Duodenal mucosa (tissue), 2 donors: Measurements from ENCODE around the gene GPR101.

ENCODE experiments used
- H3K27ac ChIP-seq: one replicate; pipeline ENCODE4 v1.7.0; 2013; ENCODE audit warnings: low read depth, low read length
- H3K27me3 ChIP-seq, 2 donors: one replicate each; pipeline ENCODE4 v1.7.0; 2013; ENCODE audit warnings: low read length in 2 of 2, control low read depth in 1 of 2; ENCODE audit not compliant: insufficient read depth in 2 of 2, control insufficient read depth in 1 of 2
- H3K36me3 ChIP-seq, 2 donors: one replicate each; pipeline ENCODE4 v1.7.0; 2013; ENCODE audit warnings: low read length in 2 of 2, control low read depth in 1 of 2; ENCODE audit not compliant: insufficient read depth in 2 of 2, control insufficient read depth in 1 of 2
- H3K4me1 ChIP-seq, 2 donors: one replicate each; pipeline ENCODE4 v1.7.0; 2013; ENCODE audit warnings: low read length in 2 of 2, control low read depth in 1 of 2; ENCODE audit not compliant: insufficient read depth in 2 of 2, control insufficient read depth in 1 of 2
- H3K4me3 ChIP-seq, 2 donors: one replicate each; pipeline ENCODE4 v1.7.0; 2013; ENCODE audit warnings: low read length in 2 of 2, low read depth in 1 of 2
- H3K9ac ChIP-seq, 2 donors: one replicate each; pipeline ENCODE4 v1.7.0; 2013; ENCODE audit warnings: low read length in 2 of 2, low read depth in 1 of 2
- H3K9me3 ChIP-seq, 2 donors: one replicate each; pipeline ENCODE4 v1.7.0; 2013; ENCODE audit warnings: low read length in 2 of 2, control low read depth in 1 of 2; ENCODE audit not compliant: control insufficient read depth in 1 of 2

The GPR101 gene

DNA sequence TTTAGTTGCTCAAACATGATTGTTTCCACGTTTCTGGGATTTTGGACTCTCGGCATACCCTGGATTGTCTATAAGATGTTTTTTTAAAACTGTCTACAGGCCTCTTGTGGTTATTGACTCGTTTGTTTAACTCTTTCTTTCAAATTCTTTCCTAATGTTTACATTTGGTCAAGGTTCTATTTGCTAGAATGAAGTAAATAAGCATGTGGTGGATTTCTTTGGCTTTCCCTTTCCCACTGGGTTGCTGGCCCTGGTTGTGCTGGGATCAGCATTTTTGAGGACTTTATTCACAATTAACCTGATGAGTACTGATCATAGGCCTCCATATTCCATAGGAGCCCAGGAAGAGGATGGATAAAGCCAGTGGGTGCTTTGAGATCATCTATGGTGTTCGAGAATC, 11.1 kb upstream of the GPR101 start:
- H3K4me3 ChIP-seq = no peak overlapping the region

GRCh38 chrX:137043736-137044135, 9.9 kb upstream of the GPR101 start:
- no peaks in the 10 kb centered on the region for H3K36me3 ChIP-seq
- no peaks in the 10 kb centered on the region for H3K4me1 ChIP-seq
- H3K27ac ChIP-seq = no peak overlapping the region
- no peaks in the 10 kb centered on the region for H3K9me3 ChIP-seq
- H3K4me3 ChIP-seq = no peak overlapping the region
- no peaks in the 10 kb centered on the region for H3K27me3 ChIP-seq
- no peak overlapping the region for H3K9ac ChIP-seq

More for the DNA sequence above, 11.1 kb upstream of the GPR101 start:
- no peaks in the 10 kb centered on the region for H3K4me1 ChIP-seq
- H3K27ac ChIP-seq = no peak overlapping the region
- H3K36me3 ChIP-seq = no peaks in the 10 kb centered on the region
- H3K27me3 ChIP-seq = no peaks in the 10 kb centered on the region
- no peak overlapping the region for H3K9ac ChIP-seq
- no peaks in the 10 kb centered on the region for H3K9me3 ChIP-seq

GRCh38 chrX:137041329-137041728, 7.5 kb upstream of the GPR101 start:
- no peaks in the 10 kb centered on the region for H3K27me3 ChIP-seq
- no peak overlapping the region for H3K27ac ChIP-seq

DNA sequence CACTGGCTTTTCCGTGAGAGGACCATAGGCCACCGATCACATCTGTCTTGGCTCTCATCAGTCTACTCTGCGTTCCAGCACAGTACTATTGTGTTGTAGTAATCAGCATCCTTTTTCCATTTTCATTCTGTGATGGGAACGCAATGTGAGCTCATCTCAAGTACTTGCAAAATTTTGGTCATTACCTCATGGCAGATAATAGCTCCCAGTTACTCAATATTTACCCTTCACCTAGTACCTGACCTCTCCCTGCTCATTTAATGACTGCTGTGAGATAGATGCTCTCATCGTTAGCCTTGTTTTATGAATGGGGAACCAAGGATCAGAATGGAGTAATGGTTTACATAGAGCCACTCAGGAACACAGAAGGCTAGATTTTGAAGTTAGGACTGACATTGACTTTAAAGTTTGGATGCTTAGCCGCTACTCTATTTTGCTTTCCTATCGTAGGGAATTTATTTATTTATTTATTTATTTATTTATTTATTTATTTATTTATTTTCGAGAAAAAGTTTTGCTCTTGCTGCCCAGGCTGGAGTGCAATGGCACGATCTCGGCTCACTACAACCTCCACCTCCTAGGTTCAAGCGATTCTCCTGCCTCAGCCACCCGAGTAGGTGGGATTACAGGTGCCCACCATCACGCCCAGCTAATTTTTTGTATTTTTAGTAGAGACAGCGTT, 6.5 kb upstream of the GPR101 start:
- no peaks in the 10 kb centered on the region for H3K9me3 ChIP-seq
- no peak overlapping the region for H3K4me3 ChIP-seq
- H3K27me3 ChIP-seq = no peaks in the 10 kb centered on the region
- no peaks in the 10 kb centered on the region for H3K4me1 ChIP-seq
- no peak overlapping the region for H3K27ac ChIP-seq
- H3K36me3 ChIP-seq = no peaks in the 10 kb centered on the region
- no peak overlapping the region for H3K9ac ChIP-seq

More at GRCh38 chrX:137041329-137041728, 7.5 kb upstream of the GPR101 start:
- H3K36me3 ChIP-seq = no peaks in the 10 kb centered on the region
- H3K4me3 ChIP-seq = no peak overlapping the region
- no peak overlapping the region for H3K9ac ChIP-seq
- no peaks in the 10 kb centered on the region for H3K9me3 ChIP-seq
- H3K4me1 ChIP-seq = no peaks in the 10 kb centered on the region

DNA sequence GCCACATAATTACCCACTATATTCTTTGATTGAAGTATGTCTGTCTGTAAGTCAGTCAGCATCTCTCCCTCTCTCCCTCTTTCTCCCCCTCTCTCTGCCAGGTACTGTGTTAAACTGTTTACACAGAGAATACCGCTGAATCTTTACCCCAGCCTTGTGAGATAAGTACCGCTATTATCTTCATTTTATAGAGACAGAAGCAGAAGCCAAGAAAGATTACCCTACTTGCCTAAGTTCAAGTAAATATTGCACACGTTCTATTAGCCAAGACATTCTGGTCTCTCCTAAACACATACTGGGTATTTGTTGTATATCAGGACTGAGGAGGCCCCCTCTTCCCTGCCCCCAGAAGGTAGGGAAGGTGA, 695 bp upstream of the GPR101 start:
- no peaks in the 10 kb centered on the region for H3K36me3 ChIP-seq
- no peak overlapping the region for H3K9ac ChIP-seq
- H3K27ac ChIP-seq = no peak overlapping the region
- H3K4me3 ChIP-seq = no peak overlapping the region
- H3K27me3 ChIP-seq = peaks cover 27 to 34% of the 10 kb centered on the region in 2 donors
- H3K4me1 ChIP-seq = peaks cover 5 to 11% of the 10 kb centered on the region in 2 donors
- no peaks in the 10 kb centered on the region for H3K9me3 ChIP-seq

DNA sequence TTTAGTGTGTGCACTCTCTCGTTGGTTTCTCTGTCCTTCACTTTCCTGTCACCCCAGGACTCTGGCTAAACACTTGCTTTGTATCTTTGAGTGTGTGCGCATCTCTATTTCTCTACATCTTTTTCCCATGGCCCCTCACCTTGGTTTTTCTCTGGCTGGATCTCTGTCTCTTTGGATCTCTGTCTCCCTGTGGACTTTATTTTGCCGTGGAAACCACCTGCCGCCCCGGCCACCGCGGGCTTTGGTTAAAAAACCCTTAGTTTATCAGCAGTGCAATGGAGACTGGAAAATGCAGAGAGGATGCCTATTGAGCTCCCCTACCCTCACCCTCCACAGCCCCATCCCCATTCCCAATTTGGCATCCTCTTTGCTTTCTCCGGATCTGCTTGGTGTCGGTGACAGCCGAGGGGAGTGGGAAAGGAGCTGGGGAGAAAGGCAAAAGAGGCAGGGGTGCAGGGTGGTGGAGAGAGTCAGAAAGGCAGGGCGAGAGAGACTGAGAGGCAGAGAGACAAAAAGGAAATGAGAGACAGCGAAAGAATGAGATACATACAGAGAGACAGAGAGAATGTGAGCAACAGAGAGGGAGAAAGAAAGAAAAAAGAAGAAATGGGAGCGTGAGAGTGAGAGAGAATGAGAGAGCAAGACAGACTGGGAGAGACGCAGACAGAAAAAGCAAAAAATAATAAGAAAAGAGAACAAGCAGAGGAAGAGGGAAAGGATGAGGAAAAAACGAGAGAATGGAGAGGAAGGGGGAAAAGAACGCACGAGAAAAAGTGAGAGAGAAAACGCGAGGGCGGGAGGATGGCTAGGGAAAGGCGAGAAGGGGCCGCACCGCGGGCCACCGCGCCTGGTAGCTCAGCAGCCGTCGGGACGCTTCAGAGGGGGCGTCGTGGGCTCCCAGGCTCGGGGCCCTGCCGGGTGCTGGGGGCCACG, 688 bp downstream of the GPR101 start:
- Histone ChIP-seq H3K9ac (no peak overlapping the region), H3K4me1 (peaks cover 5 to 11% of the 10 kb centered on the region in 2 donors), H3K4me3 (peak overlapping the region; percentile 60 to 70), H3K27me3 (peaks cover 27 to 34% of the 10 kb centered on the region in 2 donors), H3K9me3 (no peaks in the 10 kb centered on the region), H3K27ac (no peak overlapping the region), H3K36me3 (no peaks in the 10 kb centered on the region)

- H3K9ac ChIP-seq = no peak overlapping the region
- peaks cover 5 to 11% of the 10 kb centered on the region in 2 donors for H3K4me1 ChIP-seq
- H3K4me3 ChIP-seq = peak overlapping the region; percentile 60 to 70
- H3K27ac ChIP-seq = no peak overlapping the region
- H3K9me3 ChIP-seq = no peaks in the 10 kb centered on the region
- H3K27me3 ChIP-seq = peaks cover 27 to 34% of the 10 kb centered on the region in 2 donors
- no peaks in the 10 kb centered on the region for H3K36me3 ChIP-seq
Measured at GRCh38 chrX:137032341-137032694, 1.5 kb downstream of the GPR101 start.

DNA sequence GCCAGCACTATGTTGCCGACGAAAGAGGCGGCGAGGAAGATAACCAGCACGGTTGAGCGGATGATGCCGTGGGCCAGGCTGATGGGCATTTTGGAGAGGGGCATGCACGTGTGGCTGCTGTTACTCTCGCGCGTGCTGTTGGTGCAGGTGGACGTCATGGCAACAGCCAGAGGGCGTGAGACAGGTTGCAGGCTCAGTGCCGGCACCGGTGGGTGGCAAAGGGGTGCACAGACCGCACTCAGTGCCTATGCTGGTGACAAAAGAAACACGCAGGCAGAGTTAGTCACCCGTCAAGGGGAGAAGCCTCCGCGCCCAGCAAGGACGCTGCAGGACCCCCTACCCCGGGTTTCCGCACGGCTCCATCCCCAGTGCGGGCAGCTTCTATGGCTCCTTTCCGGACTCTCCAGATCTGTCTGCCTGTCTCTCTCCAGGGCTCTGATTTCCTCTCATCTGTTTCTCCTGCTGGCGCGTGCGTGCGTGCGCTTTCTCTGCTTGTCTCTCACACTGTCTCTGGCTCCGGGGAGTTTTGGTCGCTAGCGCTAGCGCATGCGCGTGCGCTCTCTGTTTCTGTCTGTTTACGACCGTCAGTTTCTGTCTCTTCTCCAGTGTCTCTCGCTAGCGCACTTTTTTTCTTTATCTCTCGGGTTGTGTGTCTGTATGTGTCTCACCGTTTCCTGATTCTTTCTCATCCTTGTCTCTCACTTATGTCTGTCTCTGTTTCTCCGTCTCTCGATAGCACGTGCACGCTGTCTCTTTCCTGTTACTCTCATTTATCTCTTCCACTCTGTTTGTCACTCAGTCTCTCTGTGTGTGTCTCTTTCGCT, 2.1 kb downstream of the GPR101 start:
- H3K4me1 ChIP-seq = peaks cover 5 to 11% of the 10 kb centered on the region in 2 donors
- no peaks in the 10 kb centered on the region for H3K36me3 ChIP-seq
- peaks cover 27 to 34% of the 10 kb centered on the region in 2 donors for H3K27me3 ChIP-seq
- no peak overlapping the region for H3K9ac ChIP-seq
- H3K9me3 ChIP-seq = no peaks in the 10 kb centered on the region
- no peak overlapping the region for H3K27ac ChIP-seq
- H3K4me3 ChIP-seq = peak overlapping the region; percentile 60 to 70

GRCh38 chrX:137031039-137031438, 2.8 kb downstream of the GPR101 start:
- H3K27me3 ChIP-seq = peaks cover 27 to 34% of the 10 kb centered on the region in 2 donors
- no peaks in the 10 kb centered on the region for H3K9me3 ChIP-seq
- peaks cover 5 to 11% of the 10 kb centered on the region in 2 donors for H3K4me1 ChIP-seq
- no peaks in the 10 kb centered on the region for H3K36me3 ChIP-seq
- H3K27ac ChIP-seq = no peak overlapping the region
- no peak overlapping the region for H3K4me3 ChIP-seq
- H3K9ac ChIP-seq = no peak overlapping the region
